Hematopoietic multipotent progenitor cell treated with erythropoietin and hydrocortisone succinate and interleukin-3 and kit ligand, for 6 days (in vitro differentiated cells): ENCODE results near the gene SNAI3.
A peak's percentile ranks its signal among the peaks of the same experiment; 100 is the strongest.

Experiments
- DNase-seq: peaks from one replicate; pipeline ENCODE4 v3.0.0-alpha.2; 2015

The SNAI3 gene

DNA sequence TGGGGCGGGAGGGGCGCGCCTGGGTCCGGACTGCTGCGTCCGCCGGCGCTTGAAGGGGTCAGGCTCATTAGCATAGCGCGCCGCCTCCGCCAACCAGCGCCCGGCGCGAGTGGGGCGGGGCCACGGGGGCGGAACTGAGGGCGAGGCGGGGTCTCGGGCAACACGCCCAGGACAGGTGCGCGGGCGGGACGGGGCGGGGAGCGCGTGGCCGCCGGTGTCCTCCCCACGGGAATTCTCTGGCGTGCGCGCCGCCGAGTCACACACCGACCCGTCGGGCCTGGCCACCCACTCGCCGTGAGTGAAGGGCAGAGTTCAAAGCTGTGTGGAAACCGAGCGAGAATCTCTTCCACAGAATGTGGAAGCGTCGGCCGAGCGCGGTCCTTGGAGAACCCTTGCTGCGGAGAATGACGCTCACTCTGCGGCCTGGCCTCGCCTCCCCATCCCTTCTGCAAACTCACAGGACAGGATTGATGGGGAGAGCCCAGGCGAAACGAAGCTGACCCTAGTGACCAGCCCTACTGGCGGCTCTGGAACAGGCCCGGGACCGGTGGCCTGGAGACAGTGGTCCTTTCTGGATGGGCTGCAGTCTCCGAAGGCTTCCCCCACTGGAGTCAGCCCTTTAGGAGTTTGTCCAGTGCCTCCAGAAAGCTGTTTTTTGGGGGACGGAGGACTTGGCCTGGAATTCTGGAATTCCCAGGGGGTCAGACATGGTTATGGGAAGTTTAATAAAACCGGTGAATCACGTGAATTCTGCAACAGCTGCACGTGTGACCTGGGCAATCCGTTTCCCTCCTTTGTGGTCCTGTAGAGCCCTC lies at the start of gene SNAI3:
SNAI3 (minus strand) TSS at position 69 of the 815 bp plus-strand sequence. CDS start 101 bp downstream, outside the sequence.
- peak; percentile 86 for DNase-seq

GRCh38 chr16:88736088-88736487 lies 49.8 kb upstream of the SNAI3 start:
- DNase-seq: no peak

GRCh38 chr16:88735616-88736015 lies 49.3 kb upstream of the SNAI3 start:
- DNase-seq: no peak

DNA sequence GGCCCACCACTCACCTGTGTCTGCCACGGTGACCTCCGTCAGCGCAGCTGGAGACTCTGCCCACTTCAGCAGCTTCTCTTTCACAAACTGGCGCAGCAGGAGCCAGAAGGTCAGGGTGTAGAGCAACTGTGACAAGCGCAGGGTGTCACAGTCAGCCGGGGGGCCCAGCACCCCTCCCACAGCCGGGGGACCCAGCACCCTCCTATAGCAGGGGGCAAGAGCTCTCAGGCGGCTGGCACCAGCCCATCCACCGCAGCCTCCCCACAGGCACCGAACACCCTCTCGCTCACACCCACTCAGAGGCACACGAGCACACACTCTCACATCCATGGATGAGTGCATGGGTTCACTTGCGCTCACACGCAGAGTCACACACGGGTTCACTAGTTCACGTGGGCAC lies 48.8 kb upstream of the SNAI3 start:
- DNase-seq: no peak

DNA sequence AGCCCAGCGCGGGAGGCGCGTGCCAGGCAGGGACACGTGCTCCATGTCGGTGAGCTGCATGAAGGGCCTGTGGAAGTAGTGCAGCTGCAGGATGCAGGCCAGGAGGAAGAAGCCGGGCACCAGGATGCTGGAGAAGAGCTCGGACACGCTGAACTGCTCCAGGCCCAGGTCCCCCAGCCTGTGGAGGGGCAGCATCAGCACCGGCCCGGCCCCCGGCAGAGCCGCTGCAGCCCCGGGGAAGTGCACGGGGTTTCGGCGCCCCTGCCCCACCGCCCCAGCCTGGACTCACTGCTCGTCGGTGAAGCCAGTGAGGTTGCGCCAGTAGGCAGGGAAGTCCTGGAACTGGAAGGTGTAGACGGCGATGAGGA lies 48.0 kb upstream of the SNAI3 start:
- DNase-seq: no peak

DNA sequence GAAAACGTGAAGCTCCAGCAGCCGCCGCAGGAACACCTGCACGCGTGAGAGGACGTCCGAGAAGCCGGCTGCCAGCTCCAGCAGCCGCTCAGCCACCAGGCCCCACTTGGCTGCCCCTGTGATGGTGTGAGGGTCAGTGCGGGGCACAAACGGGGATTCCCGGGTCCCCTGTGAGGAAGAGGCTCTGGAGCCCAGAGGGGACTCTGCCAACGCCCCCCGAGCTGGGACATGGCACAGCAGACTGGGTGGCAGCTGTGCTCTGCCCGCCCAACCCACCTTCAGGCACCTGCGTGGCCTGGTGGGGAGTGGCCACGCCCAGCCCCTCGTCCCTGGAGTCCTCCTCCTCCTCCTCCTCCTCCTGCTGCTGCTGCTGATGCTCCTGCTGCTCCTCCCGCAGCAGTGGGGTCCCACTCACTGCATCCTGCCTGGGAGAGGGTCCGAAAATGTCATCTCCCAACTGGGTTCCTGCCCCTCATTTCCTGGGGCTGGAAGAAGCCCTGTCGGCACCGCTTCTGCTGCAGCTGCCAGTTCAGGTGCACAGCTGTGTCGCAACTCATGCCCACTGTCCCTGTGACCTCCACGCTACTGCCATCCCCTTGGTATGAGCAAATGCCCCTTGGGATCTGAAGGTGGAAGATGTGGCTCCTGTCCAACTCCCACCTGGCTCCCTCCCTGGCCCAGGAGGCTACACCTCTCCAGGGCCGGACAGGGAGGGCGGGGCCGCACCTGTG lies 47.5 kb upstream of the SNAI3 start:
- DNase-seq: no peak

GRCh38 chr16:88732961-88733294 lies 46.6 kb upstream of the SNAI3 start:
- DNase-seq: no peak

DNA sequence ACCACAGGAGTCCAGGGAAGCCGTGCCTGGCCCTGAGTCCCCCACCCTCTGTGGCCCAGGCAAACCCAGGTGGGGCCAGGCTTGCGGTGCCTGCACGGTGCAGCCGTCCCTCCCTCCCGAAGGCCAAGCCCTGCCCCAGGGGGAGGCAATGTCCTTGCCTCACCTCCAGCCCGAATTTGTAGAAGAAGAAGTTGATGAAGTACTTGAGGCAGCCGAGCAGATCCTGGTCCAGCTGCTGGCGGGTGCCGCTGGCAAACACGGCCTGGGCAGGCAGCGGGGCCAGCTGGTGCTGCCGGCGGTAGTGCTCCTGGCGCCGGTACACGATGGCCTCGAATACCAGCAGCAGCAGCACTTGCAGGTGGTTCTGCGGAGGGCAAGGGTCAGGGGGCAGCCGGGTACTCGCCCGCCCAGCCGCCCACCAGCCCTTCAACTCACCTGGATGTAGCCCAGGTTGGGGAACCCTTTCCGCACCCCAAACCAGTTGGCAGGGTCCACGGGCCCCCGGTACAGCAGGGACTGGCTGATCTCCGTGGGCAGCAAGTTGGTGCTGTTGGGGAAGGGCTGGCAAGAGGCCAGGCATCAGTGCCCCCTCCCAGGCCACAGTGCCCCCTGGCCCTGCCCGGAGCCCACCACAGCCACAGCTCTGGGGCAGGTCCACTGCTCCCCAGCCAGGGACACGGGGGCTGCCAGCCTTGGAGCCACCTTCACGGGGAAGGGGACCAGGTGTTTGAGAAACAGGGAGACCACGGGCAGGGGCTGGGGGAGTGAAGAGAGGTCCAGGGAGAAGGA lies 46.1 kb upstream of the SNAI3 start:
- DNase-seq: peak; percentile 22

DNA sequence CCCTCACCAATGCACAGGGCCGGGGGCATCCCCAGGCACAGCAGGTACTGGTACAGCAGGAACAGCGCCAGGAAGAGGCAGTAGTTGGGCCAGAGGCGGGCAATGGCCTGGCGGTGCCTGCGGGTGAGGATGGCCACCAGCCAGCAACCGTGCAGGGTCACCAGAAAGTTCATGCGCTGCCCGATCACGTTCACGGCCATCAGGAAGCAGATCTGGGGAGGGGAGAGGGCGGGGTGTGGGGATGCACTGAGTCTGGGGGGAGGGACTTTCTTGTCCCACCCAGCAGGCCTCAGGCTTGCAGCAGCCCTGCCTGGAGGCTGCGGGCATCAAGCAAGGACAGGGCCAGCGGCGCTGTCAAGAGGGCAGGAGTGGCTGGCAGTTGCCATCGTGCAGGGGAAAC lies 45.4 kb upstream of the SNAI3 start:
- peak; percentile 39 for DNase-seq

DNA sequence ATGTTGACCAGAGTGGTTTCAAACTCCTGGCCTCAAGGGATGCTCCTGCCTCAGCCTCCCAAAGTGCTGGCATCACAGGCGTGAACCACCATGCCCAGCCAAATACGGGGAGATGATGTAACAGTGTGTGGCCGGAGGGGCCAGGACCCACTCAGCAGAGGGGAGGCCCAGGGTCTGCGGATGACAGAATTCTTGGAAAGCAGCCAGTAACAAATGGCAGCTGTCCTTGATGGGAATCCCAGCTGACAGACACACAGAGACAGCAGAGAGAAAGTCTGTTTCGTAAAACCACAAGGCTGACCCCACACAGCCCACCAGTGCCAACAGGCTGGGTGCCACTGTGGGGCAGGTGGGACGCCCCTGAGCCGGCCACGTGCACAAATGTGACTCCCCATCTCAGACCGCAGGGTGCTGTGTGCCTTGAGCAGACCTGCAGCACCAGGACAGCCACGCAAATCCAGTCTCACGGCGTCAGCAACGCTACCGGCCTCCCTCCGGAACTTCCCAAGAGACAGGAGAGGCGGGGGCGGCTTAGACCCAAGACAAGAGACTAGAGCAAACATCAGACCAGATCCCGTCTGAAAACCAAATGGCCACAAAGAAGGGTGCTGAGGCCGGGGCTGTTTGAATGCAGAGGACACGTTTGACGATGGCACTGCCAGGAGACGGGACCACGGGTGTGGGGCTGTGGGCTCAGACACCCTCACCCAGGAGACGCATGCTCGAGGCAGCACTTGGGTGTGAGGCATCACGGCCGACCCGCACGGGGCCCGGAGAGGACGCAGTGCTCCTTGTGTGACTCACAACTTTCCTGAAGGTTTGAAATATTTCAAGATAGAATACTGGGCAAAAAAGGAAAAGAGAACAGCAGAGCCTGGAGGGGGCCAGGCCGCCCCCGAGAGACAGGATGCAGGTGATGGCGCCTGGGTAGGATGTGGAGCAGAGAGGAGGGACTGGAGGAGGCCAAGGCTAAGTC lies 44.6 kb upstream of the SNAI3 start:
- DNase-seq: no peak

DNA sequence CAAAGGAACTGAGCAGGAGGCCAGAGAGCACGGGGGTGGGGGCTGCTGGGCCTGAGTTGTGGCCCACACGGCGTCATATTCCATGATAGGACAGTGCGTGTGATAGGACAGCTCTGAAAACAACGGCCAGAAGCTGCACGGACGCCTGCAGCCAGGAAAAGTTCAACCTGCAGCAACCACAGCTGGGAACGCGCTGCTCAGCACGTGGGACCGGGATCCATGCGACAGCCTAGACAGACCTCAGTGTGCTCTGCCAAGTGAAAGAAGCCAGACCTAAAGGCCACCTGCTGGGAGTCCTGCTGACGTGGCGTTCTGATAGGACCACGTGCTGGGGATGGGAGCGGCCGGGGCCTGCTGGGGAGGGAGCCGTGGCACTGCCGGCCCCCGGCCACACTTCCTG lies 41.6 kb upstream of the SNAI3 start:
- no peak for DNase-seq

DNA sequence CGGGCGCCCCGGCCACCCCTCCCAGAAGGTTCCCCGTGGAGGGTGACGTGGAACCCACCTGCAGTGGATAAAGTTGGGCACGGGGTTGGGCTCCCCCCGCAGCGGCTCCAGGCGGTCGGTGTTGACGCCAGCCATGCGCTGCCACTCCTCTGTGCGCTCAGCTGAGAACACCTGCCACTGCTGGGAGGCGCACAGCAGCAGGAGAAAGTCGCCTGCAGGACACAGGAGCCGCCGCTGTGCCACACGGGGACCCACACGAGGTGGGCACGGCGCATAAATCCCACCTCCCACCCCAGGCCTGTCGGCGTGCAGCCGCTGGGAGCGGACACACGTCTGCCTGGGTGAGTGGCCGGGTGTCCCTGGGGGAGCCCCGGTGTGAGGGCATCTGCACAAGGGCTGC lies 40.7 kb upstream of the SNAI3 start:
- no peak for DNase-seq

DNA sequence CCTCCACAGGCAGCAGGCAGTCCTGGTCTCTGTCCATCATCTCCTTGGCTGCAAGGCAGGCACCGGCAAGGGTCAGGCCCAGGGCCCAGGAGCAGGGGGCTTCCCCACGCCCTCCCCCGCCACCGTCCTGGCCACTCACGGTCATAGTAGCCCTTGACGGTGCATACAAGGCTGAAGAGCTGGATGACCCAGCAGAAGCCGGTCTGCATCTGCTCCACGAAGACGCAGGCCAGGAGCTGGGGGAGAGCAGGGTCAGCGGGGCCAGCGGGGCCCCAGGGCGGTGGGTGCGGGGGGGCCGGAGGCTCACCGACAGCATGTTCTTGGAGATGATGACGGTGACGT lies 40.1 kb upstream of the SNAI3 start:
- DNase-seq: no peak

- DNase-seq: no peak
These were observed 39.5 kb upstream of the SNAI3 start for GRCh38 chr16:88725609-88726407.

- DNase-seq: no peak
These were observed 38.7 kb upstream of the SNAI3 start for GRCh38 chr16:88724855-88725555.

- no peak for DNase-seq
These were observed 37.6 kb upstream of the SNAI3 start for GRCh38 chr16:88723911-88724310.

- no peak for DNase-seq
These were observed 37.2 kb upstream of the SNAI3 start for GRCh38 chr16:88723507-88723887.

DNA sequence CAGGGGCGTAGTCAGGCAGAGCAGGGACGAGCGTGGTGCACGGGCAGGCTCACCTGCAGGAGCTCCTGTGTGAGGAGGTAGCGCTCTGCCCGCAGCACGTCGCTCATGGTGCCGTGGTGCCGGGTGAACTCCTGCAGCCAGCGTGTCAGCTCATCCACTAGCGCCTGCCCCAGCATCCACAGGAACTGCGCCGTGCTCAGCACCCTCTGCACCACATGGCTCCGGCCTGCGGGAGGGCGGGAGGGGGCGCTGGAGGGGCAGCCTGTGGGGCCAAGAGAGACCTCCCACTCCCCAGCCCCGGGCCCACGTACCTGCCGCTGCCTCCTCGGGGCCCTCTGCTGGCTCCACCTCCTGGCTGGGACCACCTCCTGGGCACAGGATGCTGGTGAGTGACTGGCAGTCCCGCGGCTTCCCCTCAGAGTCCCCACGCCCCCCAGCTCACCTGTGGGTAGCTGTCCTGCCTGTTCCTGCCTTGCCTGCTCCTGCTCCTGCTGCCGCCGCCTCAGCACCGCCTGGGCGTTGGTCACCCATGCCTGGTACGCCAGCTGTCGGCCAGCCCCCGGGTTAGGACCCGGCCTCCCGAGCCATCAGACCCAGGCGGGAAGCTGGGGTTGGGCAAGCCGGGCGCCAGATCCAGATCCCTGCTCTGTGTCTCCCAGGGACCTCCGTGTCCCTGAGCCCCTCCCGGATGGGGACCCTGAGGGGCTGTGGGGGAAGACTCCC lies 36.6 kb upstream of the SNAI3 start:
- DNase-seq: no peak

- DNase-seq: no peak
These were observed 35.8 kb upstream of the SNAI3 start for GRCh38 chr16:88721815-88722755.
